Stimulated activated CD8-positive, alpha-beta memory T cell treated with anti-CD3 and anti-CD28 coated beads, Interleukin-4, amount 100 ng/mL, for 48 hours (primary cell): ENCODE measurements around the gene TNIP3.
"Not testable (repeated sequence)": the region's sequence is repeated elsewhere in the genome, so short reads cannot be mapped to it uniquely, and the experiment has no call there.

ENCODE experiments used
- DNase-seq: peaks from one replicate; pipeline ENCODE4 v3.0.0-alpha.2; 2020

The TNIP3 gene

GRCh38 chr4:121177246-121178137, 13.4 kb upstream of the TNIP3 start:
- no peak for DNase-seq

DNA sequence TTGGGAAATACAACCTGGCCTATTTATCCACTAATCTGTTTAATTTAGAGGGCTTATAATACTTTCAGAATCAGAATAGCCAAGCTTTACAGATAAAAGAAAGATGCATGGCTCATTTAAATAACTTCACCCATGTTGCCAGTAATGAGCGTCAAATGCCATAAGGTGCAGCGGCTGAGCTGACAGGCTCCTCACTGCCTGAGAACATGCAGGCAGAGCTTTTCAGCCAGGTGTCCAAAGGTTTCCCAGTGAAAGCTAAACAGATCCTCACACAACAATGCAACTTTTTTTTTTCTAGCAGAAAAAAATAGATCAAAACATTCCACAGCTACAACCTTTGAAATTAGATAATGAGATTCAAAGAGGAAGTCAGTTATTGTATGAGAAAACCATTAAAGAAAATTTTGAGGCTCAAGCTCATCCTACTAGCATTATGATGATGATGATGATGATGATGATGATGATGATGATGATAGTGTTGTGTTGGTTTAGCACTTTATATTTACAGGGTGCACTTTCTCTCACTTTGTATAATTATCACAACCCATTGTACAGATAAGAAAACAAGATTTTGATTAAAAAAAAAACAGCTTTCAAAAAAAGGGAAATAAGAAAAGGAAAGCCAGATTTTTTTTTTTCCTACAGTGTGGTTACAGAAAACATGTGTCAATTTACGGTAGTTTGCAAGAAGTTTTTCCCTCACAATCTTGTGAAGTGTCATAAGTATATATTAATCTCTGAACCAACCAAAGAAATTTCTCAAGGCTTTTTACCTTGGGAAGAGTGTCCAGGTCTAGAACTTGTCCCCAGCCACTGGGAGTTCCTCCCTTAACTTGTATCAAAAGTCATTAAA, 12.2 kb upstream of the TNIP3 start:
- DNase-seq: no peak

GRCh38 chr4:121171477-121171876, 7.4 kb upstream of the TNIP3 start:
- not testable (repeated sequence) for DNase-seq

DNA sequence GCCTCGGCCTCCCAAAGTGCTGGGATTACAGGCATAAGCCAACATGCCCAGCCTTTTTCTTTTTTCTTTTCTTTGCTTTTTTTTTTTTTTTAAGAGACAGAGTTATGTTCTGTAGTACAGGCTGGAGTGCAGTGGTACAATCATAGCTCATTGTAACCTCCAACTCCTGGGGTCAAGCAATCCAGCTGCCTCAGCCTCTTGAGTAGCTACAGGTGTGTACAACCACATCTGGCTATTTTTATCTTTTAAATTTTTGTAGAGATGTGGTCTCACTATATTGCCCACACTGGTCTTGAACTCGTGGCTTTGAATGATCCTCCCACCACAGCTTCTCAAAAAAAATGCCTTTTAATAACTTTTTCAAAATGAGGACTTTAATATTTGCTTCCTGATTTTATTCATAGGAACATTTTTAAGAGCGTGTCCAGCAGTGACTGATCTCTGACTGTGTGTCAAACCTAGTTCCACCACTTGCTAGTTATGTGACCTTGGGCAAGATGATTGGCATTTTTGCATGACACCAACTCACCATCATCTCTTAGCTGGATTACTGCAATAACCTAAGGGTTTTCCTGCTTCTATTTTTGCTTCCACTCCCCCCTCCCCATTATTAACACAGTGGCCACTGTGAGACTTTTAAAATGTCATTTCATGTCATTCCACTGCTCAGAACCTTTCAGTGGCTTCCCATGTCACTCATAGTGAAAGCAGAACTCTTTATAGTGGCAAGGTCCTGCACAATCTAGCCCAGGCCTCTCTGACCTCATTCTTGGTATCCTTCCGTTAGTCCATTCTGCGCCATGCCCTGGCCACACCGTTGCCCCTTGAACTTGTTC, 4.5 kb upstream of the TNIP3 start:
- DNase-seq: no peak

GRCh38 chr4:121166976-121167375, 2.9 kb upstream of the TNIP3 start:
- no peak for DNase-seq

- no peak for DNase-seq
Observed at GRCh38 chr4:121165206-121165605, 1.1 kb upstream of the TNIP3 start.

DNA sequence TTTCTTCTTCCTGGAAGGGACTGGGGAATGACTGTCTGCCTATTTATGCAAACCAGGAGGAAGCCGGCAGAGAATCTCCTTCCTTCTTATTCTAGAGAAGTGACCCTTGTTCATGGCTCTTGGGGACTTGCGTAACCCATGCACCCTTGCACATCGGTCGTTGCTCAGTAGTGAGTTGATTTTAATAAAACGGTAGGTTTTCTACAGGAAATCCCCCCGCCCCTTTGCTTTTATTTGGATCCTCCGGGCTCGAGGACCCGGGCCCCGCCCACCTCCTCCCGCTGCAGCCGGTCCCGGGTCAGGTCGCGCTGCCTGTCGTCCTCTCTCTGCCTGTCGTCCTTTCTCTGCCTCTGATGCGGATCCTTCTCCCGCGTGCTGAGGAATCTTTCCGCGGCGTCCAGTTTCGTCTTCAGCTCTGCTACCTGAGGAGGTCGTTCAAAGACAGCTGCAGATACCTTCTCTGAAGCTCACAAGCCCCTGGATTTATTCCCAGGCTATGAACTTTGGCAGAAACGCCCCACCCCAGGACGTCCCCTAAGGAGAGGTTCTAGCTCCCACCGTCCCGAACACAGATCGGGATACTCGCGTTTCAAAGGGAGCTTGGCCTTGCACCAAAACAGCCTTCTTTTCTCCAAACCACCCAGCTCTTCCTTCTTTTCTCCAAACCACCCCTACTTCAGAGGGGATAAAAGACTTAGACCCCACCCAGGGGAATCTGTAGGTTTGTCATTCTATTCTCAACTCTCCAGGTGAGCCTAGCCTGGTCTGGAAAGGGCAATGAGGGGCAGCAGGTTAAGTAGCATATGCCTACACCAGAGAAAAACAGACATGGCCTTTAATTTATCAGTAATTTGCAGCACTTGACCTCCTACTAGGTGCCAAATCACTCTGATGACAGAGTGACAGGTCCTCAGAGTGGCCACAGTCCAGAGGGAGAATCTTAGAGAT, 7.0 kb downstream of the TNIP3 start:
- peak; percentile 38 for DNase-seq

DNA sequence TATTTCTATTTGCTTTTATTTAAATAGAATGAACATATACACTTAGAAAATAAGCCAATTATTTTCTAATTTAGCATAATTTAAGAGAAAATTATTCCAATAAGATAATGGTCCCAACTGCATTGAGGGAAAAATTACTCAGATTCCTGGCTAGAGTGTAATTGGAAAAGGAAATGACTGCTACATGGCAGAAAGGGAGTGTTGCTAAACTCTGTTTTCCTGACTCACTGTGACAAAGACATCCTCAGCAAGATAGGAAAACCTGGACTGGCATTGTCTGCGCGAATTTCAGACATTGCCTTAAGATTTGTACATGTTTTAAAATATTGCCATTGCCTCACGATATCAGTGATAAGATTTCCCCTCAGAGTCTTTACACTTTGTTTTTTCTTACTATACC, 8.2 kb downstream of the TNIP3 start:
- DNase-seq: no peak

GRCh38 chr4:121154103-121154515, 10.0 kb downstream of the TNIP3 start:
- no peak for DNase-seq

DNA sequence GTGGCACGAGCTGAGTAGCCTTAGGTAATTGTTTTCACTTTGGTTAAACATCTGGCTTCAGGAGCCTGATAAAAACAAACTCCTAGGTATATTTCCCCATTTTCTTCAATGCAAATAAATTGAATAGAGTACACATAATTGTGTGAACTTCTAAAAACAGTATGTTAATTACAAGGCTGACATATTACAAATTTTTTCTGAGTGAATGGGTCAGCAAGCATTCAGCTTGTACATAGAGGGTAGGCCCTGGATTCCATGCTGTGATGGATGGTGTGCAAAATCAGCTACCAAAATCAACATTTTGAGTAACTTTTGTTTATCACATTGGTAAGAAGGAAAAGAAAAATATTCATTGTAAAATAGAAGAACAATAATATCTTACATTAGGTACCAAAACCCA, 12.2 kb downstream of the TNIP3 start:
- DNase-seq: no peak

DNA sequence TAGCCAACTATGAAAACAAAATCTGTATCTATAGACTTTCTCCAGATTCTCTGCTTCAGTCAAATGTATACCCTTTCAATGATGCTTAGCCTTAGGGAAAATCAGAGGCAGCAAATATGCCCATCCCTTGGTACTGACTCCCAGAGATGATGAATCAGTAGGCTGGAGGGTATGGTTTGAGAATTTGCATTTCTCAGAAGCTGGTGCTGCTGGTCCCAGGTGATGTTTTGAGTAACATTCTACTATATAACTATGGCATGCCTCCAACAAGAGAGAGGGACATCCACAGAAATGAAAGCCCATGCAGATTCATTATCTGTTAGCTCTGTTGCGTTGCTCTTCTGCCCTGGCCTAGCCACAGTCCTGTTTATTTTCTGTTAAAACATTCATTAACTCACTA, 13.6 kb downstream of the TNIP3 start:
- DNase-seq: no peak

DNA sequence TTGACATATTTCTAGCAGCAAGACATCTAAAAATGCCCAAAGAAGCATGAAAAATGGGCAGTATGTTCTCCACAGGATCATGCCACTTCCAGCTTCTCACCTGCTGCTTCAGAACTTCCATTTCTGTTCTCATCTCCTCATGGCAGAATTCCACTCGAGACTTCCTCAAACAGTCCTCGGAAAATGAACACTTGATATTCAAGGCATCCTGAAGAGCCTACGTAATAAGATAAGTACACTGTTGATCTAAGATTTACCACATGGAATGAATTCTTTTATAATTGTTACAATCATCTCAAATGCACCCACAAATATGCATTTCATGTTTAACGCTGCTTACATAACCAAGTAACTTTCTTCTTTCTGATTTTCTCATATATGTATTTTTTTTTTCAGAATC, 14.1 kb downstream of the TNIP3 start:
- no peak for DNase-seq

- no peak for DNase-seq
Observed at GRCh38 chr4:121148621-121149020, 15.5 kb downstream of the TNIP3 start.

GRCh38 chr4:121148000-121148399, 16.1 kb downstream of the TNIP3 start:
- no peak for DNase-seq

DNA sequence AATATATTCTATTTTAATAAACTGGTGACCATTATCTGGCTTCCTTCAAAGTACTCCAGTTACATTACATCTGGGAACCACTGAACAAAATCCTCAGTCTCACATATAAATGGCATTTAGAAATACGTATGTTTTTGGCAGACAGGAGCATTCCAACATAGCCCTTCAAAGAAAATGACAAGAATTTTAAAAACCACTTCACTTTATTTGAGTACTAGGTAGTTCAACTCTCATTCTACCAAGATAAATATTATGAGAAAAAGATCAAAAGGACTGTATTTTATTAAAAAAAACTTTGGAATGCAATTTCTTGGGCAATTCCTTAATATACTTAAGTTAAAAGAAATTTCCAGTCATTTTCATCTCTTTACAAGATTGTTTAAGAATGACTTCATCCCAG, 17.6 kb downstream of the TNIP3 start:
- no peak for DNase-seq

DNA sequence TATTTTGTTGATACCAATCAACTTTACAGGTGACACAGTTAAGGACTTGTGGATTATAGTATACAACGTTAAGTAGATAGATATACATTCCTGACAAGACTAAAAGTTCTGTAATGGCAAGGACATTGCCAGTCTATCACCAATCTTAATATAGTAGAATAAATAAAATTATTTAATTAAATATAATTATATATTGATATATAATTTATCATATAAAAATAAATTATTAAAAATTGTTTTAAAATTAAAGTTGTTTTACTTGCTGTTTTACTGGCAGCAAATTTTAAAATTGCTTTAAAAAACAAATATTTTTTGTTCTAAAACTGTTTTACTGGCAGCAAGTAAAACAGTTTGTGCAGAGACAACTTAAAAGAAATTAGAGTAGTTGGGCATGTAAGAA, 18.7 kb downstream of the TNIP3 start:
- DNase-seq: no peak

- no peak for DNase-seq
Observed at GRCh38 chr4:121144021-121144420, 20.1 kb downstream of the TNIP3 start.

- DNase-seq: no peak
Observed at GRCh38 chr4:121143131-121143530, 21.0 kb downstream of the TNIP3 start.

DNA sequence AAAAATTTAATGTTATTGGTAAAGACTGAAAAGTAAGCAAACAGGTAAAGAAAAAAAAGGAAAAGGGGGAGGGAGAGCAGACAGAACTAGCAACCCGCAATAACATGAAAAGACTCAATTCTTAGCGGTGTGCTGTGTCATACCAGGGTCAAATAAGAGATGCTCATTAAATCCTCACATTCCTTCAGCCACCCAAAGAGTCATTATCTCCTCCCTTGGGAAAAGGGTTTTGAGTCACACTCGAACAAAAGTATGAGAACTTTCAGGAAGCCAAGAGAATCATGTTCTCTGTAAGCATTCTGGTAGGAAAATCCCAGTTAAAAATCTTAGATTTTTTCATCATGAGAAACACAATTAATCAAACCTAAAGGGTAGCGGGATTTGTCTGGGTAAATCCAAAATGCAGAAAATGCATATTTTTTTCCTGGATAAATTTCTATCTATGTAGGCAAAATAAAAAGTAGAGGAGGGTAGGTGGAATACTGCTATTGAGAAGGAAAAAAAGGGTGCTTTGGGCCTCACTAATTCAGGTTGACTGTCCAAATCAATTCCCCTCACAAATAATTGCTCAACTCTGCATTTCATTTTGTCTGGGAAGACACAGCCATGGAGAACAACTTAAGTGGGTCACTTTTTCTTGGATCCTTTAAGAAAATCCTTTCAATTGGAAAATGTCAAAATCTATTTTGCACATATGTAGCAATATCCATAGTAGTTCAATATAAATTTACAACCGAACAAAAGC, 23.2 kb downstream of the TNIP3 start:
- DNase-seq: no peak

DNA sequence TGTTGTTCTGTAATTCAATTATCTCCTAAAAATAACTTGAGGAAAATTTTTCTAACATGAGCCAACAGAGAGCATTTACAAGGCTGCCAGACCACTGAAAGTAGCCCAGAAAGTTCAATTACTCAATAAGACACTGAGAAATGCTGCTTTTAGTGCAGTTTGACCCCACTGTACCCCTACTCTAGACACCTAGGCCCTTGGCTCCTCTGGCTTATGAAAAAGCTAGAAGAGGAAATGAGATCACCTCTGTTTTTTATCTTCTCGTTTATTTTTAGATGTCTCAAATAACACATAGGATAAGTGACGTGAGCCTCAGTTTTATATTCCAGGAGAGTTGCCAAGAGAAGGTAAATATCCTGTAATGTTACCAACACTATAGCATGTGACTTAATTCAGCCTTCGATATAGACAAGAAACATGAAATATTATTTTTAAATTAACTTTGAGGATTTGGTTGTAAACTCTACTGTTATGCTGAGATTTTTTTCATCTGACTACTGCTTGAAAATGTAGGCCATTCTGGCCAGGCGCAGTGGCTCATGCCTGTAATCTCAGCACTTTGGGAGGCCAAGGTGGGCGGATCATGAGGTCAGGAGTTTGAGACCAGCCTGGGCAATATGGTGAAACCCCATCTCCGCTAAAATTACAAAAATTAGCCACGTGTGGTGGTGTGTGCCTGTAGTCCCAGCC, 24.4 kb downstream of the TNIP3 start:
- DNase-seq: no peak
